Astrocyte of the cerebellum (primary cell): ENCODE results near the gene NLGN1.

Source experiments
- DNase-seq: peaks from one replicate; pipeline ENCODE4 v3.0.0-alpha.2; 2011; ENCODE audit warnings: low read depth
- H3K4me3 ChIP-seq: 2 replicates; pipeline ENCODE4 v1.5.1; 2011; ENCODE audit warnings: mild to moderate bottlenecking, low read depth, low read length, moderate library complexity
- in situ Hi-C: cut with HindIII; loops from 2 replicates; pipeline ENCODE4 v1.10.0; 2017; ENCODE audit warnings: low sequenced_read_pairs
- TF ChIP-seq, protein P1 (sequence below): IDR thresholded peaks from 2 replicates; pipeline ENCODE4 v1.5.1; 2012; ENCODE audit warnings: low read length, low read depth, moderate library complexity, mild to moderate bottlenecking; ENCODE audit errors: missing control alignments

The NLGN1 gene

DNA sequence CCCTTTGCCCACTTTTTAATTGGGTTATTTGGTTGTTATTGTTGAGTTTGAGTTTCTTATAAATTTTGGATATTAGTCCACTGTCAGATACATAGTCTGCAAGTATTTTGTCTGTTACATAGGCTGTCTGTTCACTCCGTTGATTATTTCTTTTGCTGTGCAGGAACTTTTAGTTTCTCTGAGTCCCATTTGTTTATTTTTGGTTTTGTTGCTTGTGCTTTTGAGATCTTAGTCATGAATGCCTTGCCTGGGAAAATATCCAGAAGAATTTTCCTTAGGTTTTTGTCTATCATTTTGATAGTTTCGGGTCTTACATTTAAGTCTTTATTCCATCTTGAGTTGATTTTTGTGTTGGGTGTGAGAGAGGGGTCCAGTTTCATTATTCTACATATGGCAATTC is 254.5 kb downstream of the NLGN1 start:
- DNase-seq: peak; percentile 3
- H3K4me3 ChIP-seq: no peak overlapping the region
- in situ Hi-C loops: no loop called here
- TF ChIP-seq, protein P1, sequence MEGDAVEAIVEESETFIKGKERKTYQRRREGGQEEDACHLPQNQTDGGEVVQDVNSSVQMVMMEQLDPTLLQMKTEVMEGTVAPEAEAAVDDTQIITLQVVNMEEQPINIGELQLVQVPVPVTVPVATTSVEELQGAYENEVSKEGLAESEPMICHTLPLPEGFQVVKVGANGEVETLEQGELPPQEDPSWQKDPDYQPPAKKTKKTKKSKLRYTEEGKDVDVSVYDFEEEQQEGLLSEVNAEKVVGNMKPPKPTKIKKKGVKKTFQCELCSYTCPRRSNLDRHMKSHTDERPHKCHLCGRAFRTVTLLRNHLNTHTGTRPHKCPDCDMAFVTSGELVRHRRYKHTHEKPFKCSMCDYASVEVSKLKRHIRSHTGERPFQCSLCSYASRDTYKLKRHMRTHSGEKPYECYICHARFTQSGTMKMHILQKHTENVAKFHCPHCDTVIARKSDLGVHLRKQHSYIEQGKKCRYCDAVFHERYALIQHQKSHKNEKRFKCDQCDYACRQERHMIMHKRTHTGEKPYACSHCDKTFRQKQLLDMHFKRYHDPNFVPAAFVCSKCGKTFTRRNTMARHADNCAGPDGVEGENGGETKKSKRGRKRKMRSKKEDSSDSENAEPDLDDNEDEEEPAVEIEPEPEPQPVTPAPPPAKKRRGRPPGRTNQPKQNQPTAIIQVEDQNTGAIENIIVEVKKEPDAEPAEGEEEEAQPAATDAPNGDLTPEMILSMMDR: no peak

DNA sequence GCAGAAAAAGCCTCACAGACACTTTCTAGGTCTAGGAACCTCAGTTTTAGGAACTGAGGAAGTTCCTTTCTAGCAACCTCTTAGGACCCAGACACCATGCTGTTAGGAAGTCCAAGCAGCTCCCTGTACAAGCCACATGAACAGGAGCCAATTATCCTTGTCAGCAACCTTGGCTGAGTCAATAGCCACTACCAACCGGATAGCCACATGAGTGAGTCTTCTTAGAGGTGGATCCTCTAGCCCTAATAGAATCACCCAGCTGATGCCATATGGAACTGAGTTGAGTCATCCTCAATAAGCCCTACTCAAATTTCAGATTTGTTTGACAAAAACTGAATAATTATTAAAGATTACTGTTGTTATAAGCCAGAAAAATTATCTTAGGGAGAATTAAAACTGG is 256.2 kb downstream of the NLGN1 start:
- in situ Hi-C loops: no loop called here
- H3K4me3 ChIP-seq: no peak overlapping the region
- TF ChIP-seq, protein P1: no peak
- DNase-seq: no peak

DNA sequence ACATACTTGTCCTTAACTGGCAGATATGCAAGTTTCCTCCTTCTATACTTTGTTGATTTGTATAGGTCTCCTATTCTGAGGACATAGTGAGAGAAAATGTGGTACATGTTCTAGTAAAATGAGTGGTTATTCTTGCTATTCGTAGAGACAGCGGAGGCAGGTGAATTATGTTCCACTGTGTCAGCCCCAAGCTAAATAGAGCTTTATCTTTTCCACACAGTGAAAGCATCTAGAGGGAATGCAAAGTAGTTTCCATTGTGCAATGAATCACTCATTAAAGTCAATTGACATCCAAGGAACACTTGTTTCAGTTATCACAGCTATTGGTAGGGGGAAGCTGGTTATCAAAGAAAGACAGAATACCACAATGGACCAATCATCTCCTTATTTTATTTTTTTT is 262.4 kb downstream of the NLGN1 start:
- no peak for DNase-seq
- in situ Hi-C loops: no loop called here

DNA sequence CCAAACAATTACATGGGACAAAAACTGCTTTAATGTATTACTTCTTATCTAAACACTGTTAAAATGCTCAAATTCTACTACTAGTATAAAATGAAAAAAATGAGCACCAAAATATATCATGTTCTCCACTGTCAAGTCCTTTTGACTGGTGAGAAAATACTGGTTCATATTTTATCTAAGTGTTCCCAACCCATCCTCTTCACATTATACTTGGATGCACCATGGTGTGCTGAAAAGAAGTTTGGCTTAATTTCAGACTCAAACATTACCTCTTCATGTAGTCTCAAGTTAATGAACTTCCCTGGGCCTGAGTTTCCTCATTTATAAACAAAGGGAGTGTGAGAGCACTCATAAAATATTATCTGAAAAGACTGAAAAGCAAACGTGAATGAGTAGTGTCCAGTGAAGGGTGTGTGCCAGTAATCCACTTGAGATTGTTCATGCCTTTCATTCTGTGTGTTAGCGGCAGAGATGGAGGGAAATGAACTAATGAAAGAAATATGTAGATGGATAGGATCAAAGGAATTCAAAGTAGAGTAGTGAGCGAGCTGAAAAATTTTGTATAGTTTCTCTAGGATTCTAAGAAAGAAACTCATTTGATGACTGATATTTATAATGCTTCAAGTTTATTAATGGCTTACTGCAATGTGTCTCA is 263.2 kb downstream of the NLGN1 start:
- in situ Hi-C loops: no loop called here
- peak; percentile 16 for DNase-seq
- H3K4me3 ChIP-seq: no peak overlapping the region
- TF ChIP-seq, protein P1: no peak

More for the DNA sequence above, 262.4 kb downstream of the NLGN1 start:
- H3K4me3 ChIP-seq: no peak overlapping the region
- TF ChIP-seq, protein P1: no peak

DNA sequence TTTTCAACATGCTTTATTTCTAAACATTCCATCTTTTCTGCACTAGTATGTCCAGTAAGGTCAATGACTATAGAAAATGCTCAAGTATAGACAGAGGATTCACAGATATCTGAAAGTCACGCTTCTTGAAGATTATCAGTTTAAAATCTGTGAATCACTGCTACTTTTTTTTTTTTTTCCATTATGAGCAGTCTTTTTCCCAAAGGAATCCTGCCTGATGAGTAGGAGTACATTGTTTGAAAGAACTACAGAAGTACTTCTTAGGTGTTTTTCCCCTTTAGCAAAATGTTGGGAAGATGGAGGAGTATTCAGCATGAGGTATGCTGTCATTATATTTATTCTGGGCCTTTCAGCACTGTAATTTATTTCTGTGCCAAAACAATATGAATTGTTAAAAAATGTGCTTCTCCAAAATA is 266.2 kb downstream of the NLGN1 start:
- no peak overlapping the region for H3K4me3 ChIP-seq
- in situ Hi-C loops: no loop called here
- TF ChIP-seq, protein P1: no peak
- no peak for DNase-seq

DNA sequence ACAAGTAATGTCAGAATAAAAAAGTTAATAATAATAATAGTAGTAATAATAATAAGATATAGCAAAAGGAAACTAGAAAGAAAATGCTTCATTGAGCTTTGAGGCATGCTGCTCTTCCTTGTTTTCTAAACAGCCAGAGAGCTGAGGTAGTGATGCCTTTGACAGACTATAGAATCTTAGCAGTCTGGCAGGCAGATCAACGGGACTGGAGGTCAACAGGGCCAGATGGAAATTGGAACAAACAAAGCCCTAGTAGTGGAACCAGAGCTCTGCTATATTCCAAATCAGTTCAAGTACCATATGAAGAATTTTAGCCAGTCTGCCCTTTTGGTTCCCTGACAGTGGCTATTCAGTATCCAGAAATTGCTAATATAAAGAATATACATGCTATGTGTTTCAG is 278.6 kb downstream of the NLGN1 start:
- no peak for DNase-seq
- no peak overlapping the region for H3K4me3 ChIP-seq
- TF ChIP-seq, protein P1: no peak
- in situ Hi-C loops: no loop called here
